Activated T-cell treated with anti-CD3 and anti-CD28 coated beads, Interleukin-2, amount 50 U/mL, for 48 hours (primary cell): ENCODE data around the gene TRNT1.

Source experiments
- DNase-seq, 2 experiments: peaks; one replicate each; pipeline ENCODE4 v3.0.0-alpha.2; 2020

TRNT1 gene

GRCh38 chr3:3179407-3180094 is 52.8 kb downstream of the TRNT1 start, which contains the start of gene CRBN:
Gene CRBN (minus strand): TSS chr3:3179691. CDS start chr3:3179687, 4 bp downstream.
- DNase-seq = peak; percentile 91 to 93

GRCh38 chr3:3180456-3180855 is 53.7 kb downstream of the TRNT1 start:
- DNase-seq = no peak

DNA sequence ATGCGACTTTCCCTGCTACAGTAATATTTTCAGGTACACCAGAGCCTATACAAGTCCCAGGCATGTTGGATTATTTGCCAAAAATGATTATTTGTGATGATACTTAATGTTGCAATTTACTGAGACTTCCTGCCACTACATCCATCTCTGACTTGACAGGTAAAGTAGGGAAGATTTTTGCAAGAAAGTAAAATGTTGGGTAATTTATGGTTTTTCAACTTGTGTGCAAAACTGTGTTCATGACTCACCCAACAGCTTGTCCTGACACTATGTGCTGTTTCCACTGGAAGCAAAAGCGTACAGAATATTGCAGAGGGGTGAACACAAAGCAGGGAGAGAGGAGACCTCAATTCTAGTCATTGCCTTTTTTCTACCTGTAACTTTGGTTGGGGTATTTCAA is 58.1 kb downstream of the TRNT1 start:
- no peak for DNase-seq

GRCh38 chr3:3189102-3189727 is 62.5 kb downstream of the TRNT1 start:
- DNase-seq = no peak

DNA sequence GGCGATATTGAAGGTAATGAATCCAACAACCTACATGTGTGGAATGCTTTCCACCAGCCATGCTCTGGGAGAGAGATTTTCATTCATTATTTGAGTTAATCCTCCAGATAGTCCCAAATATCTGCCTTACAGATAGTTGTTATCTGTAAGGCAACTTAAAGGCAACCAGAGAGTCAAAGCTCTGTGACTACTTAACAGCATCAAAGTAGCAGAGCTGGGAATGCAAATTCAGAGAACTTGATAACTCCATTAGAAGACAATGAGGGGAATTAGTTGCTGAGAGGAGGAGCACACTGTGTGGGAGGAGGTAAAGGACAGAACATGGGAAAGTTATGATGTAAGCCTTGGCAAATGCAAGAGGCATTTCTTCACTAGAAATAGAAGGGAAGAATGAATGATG is 63.2 kb downstream of the TRNT1 start:
- no peak for DNase-seq

- DNase-seq = no peak
Measured at GRCh38 chr3:3191675-3192285, 65.0 kb downstream of the TRNT1 start.

DNA sequence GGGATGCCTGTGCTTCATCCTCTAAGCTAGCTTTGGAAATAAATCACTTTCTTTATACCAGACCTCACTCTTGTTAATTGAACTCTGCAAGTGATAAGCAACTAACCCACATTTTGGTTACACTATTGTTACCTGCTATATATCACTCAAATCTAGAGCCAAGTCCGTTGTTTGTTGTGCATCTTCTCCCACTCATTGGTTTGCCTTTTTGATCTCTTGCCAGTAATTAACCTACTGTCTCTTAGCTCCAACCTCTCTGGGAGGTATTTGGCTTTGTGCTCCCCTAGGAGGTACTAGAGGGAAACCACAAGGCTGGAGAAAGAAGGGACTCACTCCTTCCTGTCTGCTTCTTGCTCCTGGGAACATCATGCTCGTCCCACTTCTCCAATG is 65.5 kb downstream of the TRNT1 start:
- DNase-seq = no peak

GRCh38 chr3:3194861-3195260 is 68.1 kb downstream of the TRNT1 start:
- no peak for DNase-seq

DNA sequence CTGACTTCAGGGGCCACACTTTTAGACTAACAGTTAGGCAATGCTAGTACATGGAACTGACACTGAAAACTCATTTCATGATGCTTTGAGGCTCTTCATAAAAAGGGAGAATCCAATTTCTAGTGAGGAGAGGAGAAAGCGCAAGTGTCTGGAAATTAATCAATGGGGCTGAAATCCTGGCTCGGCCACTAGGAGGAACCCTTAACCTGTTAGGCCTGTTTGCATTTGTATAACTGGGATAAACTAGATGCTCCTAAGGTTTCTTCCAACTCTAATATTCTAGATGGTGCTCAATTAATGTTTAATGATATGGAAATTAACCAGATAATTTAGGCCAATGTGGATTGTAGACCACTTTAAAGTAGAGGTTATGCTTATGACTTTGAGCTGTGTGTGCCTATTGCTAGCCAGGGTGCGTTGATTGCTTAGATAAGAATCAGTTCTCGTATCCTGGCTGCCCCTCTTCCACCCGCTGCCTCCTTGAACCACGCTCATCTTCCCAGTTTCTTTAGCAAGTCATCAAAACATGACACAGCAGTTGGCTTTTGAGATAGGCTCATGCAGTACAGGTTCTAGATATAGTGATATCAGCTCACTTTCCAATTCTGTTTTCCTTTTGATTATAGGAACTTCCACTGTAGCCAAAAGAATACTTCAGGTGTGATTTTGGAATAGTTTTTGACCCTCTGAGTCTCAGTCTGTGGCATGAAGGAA is 69.6 kb downstream of the TRNT1 start:
- no peak for DNase-seq
